NCI-H524 treated with DMSO at 0.1 percent for 48 hours (cell line): ENCODE results near the gene ARHGEF25.
"Not testable (repeated sequence)": the region's sequence is repeated elsewhere in the genome, so short reads cannot be mapped to it uniquely, and the experiment has no call there.

Source experiments
- DNase-seq: peaks from one replicate; lab custom pipeline; 2025; lab: John Stamatoyannopoulos, UW

Gene ARHGEF25

DNA sequence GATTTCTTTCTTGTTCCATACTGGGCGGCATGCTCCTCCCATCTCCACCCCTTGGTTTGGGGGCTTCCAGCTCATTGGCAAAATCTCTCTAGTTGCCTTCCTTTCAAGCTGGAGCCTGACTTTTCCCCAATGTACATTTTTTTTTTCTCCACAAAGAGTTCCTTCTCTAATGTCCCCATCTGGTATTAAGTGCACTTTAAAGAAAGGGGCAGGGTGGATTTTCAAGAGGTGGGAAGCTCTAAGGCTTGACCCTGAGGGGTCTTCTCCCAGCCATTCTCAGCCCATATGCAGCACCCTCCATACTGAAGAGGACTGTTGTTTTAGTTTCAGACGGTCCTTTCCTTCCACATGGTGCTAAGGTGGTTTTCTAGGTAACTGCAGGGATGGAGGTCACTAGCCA is 26.1 kb upstream of the ARHGEF25 start:
- no peak for DNase-seq

DNA sequence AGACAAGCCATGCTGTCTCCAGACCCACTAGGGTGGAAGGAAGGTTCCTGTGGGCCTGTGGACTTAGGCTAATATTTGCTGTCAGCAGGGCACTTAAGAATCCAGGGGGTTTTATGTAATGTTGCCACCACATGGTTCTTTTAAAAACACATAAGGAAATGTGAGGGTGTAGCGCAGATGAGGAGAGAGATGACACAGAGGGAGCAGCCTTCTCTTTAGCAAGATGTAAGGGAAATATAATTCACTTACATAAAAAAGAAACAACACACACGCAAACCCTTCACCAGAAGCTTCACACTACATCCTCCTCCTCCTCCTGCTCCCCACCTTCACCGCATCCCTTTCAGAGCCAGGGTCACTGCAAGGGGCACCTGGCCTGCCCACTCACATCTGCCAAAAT is 25.1 kb upstream of the ARHGEF25 start:
- no peak for DNase-seq

DNA sequence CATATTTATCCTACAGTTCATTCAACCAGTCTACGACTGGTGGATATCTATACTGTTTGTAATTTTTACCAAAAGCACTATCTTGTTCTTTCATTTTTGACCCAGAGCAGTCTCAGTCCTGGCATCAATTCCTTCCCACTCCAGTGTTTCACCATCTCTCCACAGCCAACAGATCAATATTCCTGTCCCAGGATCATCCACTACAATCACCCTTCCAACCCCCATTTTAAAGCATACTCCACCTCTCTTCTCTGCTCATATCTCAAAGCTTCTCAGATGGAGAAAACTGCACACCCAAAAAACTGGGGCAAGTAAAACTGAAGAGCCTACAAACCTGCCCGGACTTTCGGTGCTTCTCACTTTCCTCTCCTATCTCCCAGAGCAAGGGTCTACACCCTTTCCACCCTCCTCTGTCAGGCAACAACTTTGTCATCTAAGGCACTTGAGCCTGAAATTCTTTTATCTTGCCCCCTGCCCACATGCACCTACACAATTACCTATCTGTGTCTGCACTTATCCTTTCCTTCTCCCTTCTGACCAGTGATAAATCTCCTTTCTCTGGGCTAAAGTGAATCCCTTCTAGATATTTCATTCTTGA is 24.3 kb upstream of the ARHGEF25 start:
- DNase-seq = no peak

DNA sequence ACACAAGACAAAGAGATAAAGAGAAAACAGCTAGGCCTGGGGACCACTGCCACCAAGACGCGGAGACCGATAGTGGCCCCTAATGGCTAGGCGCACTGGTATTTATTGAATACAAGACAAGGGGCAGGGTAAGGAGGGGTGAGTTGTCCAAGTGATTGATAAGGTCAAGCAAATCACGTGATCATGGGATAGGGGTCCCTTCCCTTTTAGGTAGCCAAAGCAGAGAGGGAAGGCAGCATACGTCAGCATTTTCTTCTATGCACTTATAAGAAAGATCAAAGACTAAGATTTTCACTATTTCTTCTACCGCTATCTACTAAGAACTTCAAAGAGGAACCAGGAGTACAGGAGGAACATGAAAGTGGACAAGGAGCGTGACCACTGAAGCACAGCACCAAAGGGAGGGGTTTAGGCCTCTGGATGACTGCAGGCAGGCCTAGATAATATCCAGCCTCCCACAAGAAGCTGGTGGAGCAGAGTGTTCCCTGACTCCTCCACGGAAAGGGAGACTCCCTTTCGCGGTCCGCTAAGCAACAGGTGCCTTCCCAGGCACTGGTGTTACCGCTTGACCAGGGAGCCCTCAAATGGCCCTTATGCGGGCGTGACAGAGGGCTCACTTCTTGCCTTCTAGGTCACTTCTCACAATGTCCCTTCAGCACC is 22.2 kb upstream of the ARHGEF25 start:
- DNase-seq = not testable (repeated sequence)

DNA sequence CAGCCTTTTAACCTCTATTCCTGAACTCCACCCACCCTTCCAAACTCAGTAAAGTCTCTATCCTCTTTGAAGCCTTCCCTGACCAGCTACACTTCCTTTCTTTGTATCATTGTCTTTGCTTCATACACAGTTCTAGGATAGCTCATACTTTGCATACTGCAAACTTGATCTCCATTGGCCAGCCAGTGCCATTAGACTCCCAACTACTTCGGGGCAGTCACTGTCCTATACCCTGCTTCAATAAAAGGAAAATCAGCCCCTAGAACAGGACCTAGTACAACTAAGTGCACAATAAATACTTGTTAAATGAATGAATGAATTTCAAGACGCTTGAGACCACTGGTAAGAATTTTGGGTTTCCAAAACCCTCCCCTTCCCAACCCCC is 20.8 kb upstream of the ARHGEF25 start:
- no peak for DNase-seq

DNA sequence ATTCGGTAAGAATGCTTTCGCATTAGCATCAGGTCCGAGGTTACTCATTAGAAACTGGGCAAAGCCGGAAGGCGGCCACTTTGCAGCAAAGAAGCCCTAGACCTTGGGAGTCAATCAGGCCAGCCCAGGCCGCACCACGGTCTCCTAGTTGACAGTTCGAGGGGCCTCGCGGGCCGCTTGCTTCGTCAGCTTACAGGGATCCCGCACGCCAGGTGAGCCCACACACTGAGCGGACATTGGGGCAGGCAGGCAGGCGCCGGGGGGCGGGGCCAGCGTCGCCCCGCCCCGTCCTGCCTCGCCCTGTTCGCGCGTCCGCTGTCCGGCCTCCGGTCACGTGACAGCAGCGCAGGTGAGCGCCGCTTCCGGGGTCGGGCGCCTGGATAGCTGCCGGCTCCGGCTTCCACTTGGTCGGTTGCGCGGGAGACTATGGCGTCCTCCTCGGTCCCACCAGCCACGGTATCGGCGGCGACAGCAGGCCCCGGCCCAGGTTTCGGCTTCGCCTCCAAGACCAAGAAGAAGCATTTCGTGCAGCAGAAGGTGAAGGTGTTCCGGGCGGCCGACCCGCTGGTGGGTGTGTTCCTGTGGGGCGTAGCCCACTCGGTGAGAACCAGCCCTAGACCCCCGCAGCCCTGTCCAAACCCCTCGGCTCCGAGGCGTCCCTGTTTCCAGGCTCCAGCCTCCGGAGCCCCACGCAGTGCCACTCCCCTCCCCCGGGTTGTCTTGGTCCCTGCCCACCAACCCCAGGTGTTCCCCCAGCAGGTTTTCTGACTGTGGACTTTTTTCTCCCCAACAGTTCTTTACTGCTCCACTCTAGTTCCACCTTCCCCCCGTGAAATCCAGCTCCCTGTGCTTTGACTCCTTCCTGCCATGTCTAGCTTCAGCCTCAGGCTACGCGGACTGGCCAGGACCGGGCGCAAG is 20.1 kb upstream of the ARHGEF25 start, which contains the start of gene PIP4K2C:
PIP4K2C (plus strand) TSS at position 329 of the 918 bp plus-strand sequence; CDS start at position 427, 98 bp downstream.
- no peak for DNase-seq

DNA sequence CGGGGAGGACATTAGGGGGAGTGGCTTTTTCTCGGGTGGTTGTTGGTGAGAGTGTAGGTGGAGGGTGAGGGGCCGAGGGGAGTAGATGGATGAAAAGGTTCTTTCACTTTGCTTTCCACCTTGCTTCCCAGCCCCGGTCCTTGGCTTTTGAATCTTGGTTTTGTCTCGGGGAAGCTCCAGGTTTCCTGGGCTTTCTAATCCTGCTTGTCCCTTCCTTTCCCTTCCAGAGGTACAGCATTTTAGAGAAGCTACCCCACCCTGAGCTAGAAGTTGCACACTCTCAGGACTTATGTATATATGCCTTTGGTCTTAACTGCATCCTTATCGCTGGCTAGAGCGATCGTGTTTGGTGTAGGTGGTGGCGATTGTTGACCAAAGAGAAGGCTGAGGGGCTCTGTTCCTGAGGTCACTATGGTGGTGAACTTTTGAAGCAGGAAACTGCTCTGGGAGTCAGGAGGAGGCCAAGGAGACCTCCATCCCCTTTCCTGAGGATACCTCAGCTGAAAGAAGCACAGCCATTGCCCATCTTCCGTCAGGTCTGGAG is 19.4 kb upstream of the ARHGEF25 start:
- DNase-seq = no peak

DNA sequence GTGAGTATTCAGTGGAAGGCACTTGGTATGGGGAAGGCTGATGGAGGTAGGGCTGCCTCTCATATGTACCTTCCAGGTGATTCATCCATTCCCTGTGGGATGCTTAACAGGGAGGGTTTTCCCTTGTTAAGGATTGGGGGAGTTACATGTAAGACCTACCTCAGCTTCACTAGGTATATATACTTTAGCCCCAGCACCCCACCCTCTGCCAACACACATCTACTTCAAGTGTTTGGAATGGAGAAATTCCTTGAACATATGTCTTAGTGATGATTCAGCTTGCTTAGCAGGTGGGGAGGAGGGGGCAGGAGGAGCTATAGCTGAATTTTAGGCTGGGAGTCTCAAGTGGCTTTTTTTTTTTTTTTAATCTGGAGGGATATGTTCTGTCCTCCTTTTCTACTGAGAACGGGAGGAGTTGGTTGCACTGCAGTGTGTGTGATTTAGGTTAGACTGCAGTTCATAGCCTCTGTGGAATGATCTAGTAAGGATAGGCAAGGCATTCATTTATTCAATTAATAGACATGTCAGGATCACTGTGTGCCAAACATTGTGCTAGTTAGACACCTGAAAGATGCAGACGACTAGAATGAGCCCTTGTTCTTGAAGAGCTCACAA is 18.6 kb upstream of the ARHGEF25 start:
- peak; percentile 77 for DNase-seq

DNA sequence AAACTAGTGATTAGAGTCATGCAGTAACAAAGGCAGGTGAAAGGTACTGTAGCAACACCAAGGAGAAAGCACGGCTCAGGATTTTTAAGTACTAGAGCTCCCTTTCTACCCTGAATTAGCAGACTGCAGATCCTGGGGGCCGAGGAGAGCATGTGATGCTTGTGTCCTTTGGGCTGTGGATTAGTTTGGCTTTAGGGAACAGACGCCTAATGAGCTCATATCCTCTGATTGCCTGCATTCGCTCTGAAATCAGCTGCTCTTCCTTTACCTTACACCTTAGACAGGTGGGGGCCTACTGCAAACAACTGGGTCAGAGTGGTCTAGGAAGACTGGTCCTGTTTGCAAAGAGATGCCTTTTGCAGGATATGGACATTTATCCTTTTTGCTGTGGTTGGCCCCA is 18.0 kb upstream of the ARHGEF25 start:
- no peak for DNase-seq

DNA sequence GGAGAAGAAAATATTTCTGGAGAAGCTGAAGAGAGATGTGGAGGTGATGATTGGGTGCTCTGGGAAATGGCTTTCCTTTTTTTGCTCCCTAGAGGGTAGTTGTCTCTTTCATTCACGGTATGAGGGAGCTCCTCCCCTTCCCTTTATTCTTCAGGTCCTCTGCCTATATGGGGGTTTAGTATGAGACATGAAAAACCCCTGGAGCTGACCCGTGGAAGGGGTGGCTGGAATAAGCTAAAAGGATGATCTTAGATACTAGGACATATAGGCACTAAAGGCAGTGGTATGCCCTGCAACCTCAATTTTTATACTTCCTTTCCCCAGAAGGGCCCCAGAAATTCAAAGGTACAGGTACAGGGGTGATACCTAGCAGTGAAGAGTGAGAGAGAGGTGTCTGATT is 10.8 kb upstream of the ARHGEF25 start:
- DNase-seq = no peak

DNA sequence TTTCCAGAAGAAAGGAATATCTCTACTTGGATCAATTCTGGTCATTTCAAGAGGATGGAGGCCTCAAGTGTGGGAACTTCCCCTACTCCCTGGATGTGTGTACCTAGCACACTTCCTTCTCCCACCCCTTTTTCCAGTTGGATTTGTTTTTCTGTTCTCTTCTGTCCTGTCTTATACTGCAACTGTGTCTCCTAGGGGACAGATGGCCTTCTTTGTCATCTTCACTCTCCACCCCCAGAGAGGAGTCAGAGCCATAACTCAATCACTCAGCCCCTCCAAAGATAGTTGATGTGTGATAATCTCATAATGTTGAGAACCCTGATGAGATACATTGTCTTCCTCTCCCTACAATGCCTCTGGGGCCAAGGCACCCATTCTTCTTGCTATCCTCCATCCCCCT is 8.7 kb upstream of the ARHGEF25 start:
- no peak for DNase-seq

DNA sequence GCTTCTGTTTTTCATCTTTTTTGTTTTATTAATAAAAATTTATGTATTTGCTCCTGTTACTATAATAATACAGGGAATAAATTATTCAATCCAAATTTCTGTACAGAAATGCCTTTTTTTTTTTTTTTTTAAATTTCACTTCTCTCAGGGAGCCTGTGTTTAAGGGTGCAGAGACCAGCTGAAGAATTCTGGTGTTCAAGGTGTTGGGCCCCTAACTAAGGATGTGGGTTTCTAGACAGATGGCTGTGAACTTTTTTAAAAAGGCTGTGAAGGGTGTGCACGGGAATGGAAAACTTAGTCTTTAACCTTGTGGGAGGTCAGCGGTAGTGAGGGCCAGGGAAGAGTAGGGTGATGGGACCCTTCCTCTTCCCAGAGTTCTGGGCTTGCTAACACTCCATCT is 7.9 kb upstream of the ARHGEF25 start:
- DNase-seq = no peak

DNA sequence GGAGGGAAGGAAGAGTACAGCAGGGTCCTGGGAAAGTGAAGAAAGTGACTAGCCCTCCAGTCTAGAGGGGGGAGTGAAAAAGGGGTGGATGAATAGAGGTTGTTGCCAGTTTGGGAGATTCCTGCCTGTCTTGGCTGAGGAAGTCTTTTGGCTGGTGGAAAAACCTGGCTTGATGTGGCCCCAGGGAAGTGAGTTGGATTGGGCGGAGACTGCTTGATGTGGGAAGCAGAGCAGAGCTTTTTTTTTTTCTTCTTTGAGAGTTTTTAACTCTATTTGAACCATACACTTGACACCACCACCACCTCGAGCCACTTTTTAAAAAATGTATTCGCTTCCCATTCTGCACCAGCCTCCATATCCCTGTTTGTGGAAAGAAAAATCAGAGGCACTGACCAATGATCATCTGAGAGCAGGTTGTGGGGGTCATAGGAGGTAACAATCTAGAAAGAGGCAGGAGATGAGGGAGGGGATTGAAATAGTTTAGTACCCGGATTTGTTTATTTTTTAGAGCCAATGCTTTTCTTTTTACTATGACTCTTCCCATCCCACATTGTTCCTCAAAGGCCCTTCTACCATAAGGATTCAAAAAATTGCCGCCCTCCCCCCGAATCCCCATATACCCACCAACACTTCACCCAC is 7.3 kb upstream of the ARHGEF25 start:
- DNase-seq = no peak

DNA sequence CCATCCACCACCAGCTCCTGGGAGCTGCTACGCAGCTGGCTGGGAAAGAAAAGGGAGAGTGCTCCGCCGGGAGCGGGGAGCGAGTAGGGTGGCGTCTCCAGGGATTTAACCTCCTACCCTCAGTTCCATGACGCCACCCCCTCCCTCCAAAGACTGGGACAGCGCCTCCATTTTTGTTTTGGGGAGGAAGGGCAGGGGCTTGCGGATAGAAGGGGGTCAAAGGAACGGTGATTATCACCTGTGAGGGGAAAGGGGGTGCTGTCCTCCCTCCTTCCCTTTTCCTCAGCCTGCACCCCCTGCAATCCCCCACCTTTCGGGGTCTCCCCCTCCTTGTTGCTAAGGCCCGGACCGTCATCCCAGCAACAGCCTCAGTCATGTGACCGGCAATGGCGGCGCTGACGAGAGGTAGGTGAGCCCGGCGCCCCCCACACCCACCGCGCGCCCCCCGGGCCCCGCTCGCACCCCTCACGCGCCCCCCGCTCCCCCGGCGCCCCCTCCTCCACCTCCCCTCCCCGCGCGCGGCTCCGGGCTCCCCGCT is 6.7 kb upstream of the ARHGEF25 start, which contains the start of gene DTX3:
DTX3 (plus strand) TSS at position 371 of the 538 bp plus-strand sequence. CDS start 1,694 bp downstream, outside the sequence.
- DNase-seq = no peak

DNA sequence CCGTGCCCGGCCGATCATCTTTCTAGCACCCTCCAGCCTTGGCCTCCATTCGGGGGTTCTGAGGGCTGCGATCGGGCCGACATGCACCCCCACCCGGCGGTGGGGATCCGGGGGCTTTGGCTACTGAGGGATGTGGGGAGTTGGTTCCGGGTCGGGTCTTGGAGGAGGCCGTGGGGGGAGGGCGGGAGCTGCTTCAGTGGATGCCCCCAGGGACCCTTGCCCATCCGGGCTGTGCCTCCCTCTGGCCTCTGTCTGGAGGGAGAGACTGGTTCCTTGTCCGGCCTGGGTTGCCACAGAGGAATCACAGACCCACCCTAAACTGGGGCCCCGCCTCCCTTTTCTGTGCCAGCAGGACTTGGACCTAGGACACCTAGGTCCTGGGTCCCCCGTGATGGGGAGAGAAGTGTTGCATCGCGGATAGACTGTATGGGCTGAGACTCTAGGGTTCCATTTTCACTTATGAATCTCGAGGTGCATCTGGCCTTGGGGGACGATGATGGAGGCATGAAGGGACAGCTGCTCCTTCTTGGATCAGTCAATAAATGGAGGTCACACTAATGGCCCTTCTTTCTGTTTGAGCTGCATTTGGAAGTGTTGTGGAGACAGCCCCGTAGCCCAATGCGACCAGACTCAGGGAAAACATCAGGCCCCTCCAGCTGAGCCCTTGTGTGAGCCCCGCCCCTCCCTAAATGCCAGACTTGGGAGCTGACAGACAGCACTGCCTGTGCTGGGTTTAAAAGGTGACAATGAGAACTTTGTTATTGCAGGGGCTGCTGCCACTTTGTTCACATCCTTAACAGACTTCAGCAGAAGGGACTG is 6.0 kb upstream of the ARHGEF25 start:
- no peak for DNase-seq

DNA sequence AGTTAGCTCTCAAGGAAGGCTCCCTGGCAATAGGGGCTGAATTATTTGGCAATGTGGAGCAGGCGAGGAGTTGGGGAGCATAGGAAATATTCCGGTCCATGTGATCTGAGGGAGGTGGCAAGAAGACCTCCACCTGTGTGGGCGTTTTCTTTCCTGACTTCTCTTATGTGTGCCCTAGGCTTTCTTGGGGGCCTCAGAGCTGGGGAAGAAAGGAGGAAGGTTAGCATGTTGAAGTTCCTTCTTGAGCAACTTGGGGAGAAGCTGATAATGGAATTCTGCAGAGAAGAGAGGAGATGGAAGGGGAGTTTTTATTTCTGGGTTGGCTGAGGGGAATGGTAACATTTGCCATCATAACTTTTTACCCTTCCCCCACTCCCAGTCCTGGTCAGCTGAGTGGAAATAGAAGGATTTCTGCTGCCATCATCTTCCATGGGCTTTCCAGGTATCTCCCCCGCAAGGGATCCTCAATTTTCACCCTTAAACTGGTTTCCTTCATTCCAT is 5.4 kb upstream of the ARHGEF25 start:
- no peak for DNase-seq

DNA sequence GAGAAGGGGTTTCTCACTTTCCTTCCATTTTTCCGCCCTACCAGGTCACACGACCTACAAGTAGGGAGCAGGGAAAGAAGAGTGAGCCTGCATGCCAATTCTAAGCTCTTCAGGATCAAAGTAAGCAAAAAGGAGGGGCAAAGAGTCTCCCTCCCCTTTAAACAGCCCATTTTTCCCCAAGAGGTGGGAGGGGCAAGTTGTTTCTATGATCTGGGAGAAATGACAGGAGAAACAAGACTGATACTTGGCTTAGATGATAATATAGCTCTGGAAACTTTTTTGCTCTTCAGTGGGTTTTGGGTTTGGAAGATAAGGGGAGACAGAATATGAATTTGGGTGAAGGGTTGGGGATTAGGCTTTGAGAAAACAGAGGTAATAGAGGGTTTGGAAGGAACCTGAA is 4.8 kb upstream of the ARHGEF25 start:
- DNase-seq = no peak

DNA sequence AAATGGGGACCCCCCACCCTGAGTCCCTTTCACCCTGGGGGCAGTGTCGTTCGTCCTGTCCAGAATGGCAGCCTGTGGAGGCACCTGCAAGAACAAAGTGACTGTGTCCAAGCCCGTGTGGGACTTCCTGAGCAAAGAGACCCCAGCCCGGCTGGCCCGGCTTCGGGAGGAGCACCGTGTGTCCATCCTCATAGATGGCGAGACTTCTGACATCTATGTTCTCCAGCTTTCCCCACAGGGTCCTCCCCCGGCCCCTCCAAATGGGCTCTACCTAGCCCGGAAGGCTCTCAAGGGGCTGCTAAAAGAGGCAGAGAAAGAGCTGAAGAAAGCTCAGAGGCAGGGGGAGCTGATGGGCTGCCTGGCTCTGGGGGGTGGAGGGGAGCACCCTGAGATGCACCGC is 4.4 kb upstream of the ARHGEF25 start:
- no peak for DNase-seq

DNA sequence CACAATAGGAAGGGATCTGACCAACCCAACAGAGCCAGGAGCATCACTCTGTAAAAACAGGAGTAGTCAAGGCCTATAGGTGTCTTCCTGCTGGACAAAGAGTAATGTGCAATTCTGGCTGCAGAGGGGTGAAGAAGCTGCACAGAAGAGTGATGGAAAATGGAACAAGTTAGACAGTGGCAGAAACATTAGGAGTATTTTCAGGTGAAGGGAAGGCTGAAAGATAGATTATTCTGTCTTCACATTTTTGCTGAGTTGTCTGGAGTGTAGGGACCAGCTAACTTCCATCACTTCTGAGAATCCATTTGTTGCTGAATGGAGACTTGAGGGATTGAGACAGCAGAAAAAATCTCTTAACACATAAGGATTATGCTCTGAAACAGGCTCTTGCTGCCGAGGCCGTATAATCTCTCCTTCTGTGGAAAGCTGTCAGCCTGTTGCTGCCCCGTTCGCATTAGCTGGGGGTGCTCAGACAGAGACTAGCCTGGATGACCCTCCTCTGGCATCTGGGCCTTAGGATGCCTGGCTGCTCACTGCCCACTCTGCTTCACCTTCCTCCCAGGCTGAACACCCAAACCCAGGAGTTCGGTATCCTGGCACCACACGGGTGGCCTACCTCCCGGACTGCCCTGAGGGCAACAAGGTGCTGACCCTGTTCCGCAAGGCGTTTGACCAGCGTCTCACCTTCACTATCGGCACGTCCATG is 3.1 kb upstream of the ARHGEF25 start:
- no peak for DNase-seq
